Measurements from ENCODE around the gene PORCN.
"Not testable (repeated sequence)": the region's sequence is repeated elsewhere in the genome, so short reads cannot be mapped to it uniquely, and the experiment has no call there.

PORCN gene

GRCh38 chrX:48548871-48549270 lies 40.1 kb downstream of the PORCN start:
- H3K9me3 ChIP-seq (ENCODE audit: severe bottlenecking): no peaks in the 10 kb centered on the region
- no peaks in the 10 kb centered on the region for H3K4me1 ChIP-seq (ENCODE audit: insufficient read depth, poor library complexity, severe bottlenecking)
- H3K27me3 ChIP-seq (ENCODE audit: insufficient read depth, poor library complexity, severe bottlenecking): no peaks in the 10 kb centered on the region
- H3K36me3 ChIP-seq (ENCODE audit: low read depth): peaks cover 9% of the 10 kb centered on the region
- DNase-seq (ENCODE audit: low spot score): no peak
- TF ChIP-seq, protein P1, sequence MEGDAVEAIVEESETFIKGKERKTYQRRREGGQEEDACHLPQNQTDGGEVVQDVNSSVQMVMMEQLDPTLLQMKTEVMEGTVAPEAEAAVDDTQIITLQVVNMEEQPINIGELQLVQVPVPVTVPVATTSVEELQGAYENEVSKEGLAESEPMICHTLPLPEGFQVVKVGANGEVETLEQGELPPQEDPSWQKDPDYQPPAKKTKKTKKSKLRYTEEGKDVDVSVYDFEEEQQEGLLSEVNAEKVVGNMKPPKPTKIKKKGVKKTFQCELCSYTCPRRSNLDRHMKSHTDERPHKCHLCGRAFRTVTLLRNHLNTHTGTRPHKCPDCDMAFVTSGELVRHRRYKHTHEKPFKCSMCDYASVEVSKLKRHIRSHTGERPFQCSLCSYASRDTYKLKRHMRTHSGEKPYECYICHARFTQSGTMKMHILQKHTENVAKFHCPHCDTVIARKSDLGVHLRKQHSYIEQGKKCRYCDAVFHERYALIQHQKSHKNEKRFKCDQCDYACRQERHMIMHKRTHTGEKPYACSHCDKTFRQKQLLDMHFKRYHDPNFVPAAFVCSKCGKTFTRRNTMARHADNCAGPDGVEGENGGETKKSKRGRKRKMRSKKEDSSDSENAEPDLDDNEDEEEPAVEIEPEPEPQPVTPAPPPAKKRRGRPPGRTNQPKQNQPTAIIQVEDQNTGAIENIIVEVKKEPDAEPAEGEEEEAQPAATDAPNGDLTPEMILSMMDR (IDR thresholded peaks at IDR 0.05; ENCODE audit: poor library complexity, severe bottlenecking): no peak
- H3K4me3 ChIP-seq (ENCODE audit: severe bottlenecking): no peak overlapping the region
- H3K27ac ChIP-seq (ENCODE audit: poor library complexity, severe bottlenecking): no peak overlapping the region
- ATAC-seq (ENCODE audit: low read depth): no peak

GRCh38 chrX:48555731-48556325 lies 47.0 kb downstream of the PORCN start:
- not testable (repeated sequence) for H3K27me3 ChIP-seq (ENCODE audit: insufficient read depth, poor library complexity, severe bottlenecking); ATAC-seq (ENCODE audit: low read depth); H3K4me1 ChIP-seq (ENCODE audit: insufficient read depth, poor library complexity, severe bottlenecking); H3K27ac ChIP-seq (ENCODE audit: poor library complexity, severe bottlenecking); H3K4me3 ChIP-seq (ENCODE audit: severe bottlenecking); H3K9me3 ChIP-seq (ENCODE audit: severe bottlenecking); DNase-seq (ENCODE audit: low spot score)
- H3K36me3 ChIP-seq (ENCODE audit: low read depth): peaks cover 16% of the 10 kb centered on the region

DNA sequence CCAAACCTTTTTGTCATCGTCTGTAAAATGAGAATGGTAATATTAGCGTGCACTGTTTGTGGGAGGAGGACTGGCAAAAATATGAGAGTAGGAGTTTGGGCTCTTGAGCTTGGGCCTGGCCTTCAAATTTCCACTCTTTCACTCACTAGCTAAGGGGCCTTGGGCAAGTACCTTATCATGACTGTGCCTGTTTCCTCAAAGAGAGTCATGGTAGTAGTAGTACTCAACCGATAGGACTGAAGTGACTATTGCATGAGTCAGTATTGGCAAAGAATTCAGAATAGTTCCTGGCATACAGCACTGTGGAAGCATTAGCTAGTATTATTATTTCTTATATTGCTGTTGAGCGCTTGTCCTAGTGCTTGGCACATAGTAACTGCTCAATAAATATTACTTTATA lies 49.5 kb downstream of the PORCN start:
- H3K4me3 ChIP-seq (ENCODE audit: severe bottlenecking): no peak overlapping the region
- ATAC-seq (ENCODE audit: low read depth) (peak; percentile 97), DNase-seq (ENCODE audit: low spot score) (no peak)
- TF ChIP-seq, protein P1 (IDR thresholded peaks at IDR 0.05; ENCODE audit: poor library complexity, severe bottlenecking): no peak
- H3K4me1 ChIP-seq (ENCODE audit: insufficient read depth, poor library complexity, severe bottlenecking): peaks cover 3% of the 10 kb centered on the region
- peaks cover 19% of the 10 kb centered on the region for H3K36me3 ChIP-seq (ENCODE audit: low read depth)
- no peaks in the 10 kb centered on the region for H3K27me3 ChIP-seq (ENCODE audit: insufficient read depth, poor library complexity, severe bottlenecking)
- no peaks in the 10 kb centered on the region for H3K9me3 ChIP-seq (ENCODE audit: severe bottlenecking)
- peak overlapping the region; percentile 52 for H3K27ac ChIP-seq (ENCODE audit: poor library complexity, severe bottlenecking)

GRCh38 chrX:48559636-48560035 lies 50.8 kb downstream of the PORCN start:
- ATAC-seq (ENCODE audit: low read depth) (no peak), DNase-seq (ENCODE audit: low spot score) (no peak)
- no peak overlapping the region for H3K4me3 ChIP-seq (ENCODE audit: severe bottlenecking)
- no peaks in the 10 kb centered on the region for H3K27me3 ChIP-seq (ENCODE audit: insufficient read depth, poor library complexity, severe bottlenecking)
- no peaks in the 10 kb centered on the region for H3K9me3 ChIP-seq (ENCODE audit: severe bottlenecking)
- TF ChIP-seq, protein P1 (IDR thresholded peaks at IDR 0.05; ENCODE audit: poor library complexity, severe bottlenecking): no peak
- peaks cover 19% of the 10 kb centered on the region for H3K36me3 ChIP-seq (ENCODE audit: low read depth)
- H3K4me1 ChIP-seq (ENCODE audit: insufficient read depth, poor library complexity, severe bottlenecking): peaks cover 3% of the 10 kb centered on the region
- no peak overlapping the region for H3K27ac ChIP-seq (ENCODE audit: poor library complexity, severe bottlenecking)

DNA sequence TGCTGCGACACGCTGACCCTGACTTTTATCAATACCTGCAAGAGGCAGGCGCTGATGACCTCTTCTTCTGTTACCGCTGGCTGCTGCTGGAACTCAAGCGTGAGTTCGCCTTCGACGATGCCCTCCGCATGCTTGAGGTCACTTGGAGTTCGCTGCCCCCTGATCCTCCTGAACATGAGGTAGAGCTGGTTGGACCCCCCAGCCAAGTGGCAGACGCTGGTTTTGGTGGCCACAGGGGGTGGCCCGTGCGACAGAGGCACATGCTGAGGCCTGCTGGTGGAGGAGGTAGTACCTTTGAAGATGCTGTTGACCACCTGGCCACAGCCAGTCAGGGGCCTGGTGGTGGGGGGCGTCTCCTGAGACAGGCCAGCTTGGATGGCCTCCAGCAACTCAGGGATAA lies 51.3 kb downstream of the PORCN start:
- H3K27ac ChIP-seq (ENCODE audit: poor library complexity, severe bottlenecking): no peak overlapping the region
- no peak for ATAC-seq (ENCODE audit: low read depth)
- TF ChIP-seq, protein P1 (IDR thresholded peaks at IDR 0.05; ENCODE audit: poor library complexity, severe bottlenecking): no peak
- H3K4me1 ChIP-seq (ENCODE audit: insufficient read depth, poor library complexity, severe bottlenecking): peaks cover 3% of the 10 kb centered on the region
- H3K36me3 ChIP-seq (ENCODE audit: low read depth): peaks cover 16% of the 10 kb centered on the region
- H3K4me3 ChIP-seq (ENCODE audit: severe bottlenecking): no peak overlapping the region
- no peak for DNase-seq (ENCODE audit: low spot score)
- H3K9me3 ChIP-seq (ENCODE audit: severe bottlenecking): no peaks in the 10 kb centered on the region
- H3K27me3 ChIP-seq (ENCODE audit: insufficient read depth, poor library complexity, severe bottlenecking): no peaks in the 10 kb centered on the region
